NCI-H2029 treated with DMSO at 0.1 percent for 48 hours (cell line): ENCODE measurements around the gene CHST15.

Experiments used
- DNase-seq: peaks from one replicate; lab custom pipeline; 2025; lab: John Stamatoyannopoulos, UW

Gene CHST15

GRCh38 chr10:124029559-124029958 lies 63.8 kb downstream of the CHST15 start:
- DNase-seq: no peak

GRCh38 chr10:124028700-124029480 lies 64.5 kb downstream of the CHST15 start:
- no peak for DNase-seq

- DNase-seq: no peak
These were observed 65.7 kb downstream of the CHST15 start for GRCh38 chr10:124027651-124028050.

- no peak for DNase-seq
These were observed 66.3 kb downstream of the CHST15 start for GRCh38 chr10:124027031-124027611.

- no peak for DNase-seq
These were observed 66.8 kb downstream of the CHST15 start for GRCh38 chr10:124026589-124026939.

- no peak for DNase-seq
These were observed 67.5 kb downstream of the CHST15 start for GRCh38 chr10:124025660-124026588.

GRCh38 chr10:124025152-124025551 lies 68.2 kb downstream of the CHST15 start:
- DNase-seq: no peak

- DNase-seq: no peak
These were observed 71.3 kb downstream of the CHST15 start for GRCh38 chr10:124022066-124022465.

GRCh38 chr10:124020981-124021815 lies 72.2 kb downstream of the CHST15 start:
- DNase-seq: no peak

GRCh38 chr10:124019886-124020797 lies 73.3 kb downstream of the CHST15 start:
- DNase-seq: no peak

- no peak for DNase-seq
These were observed 74.4 kb downstream of the CHST15 start for GRCh38 chr10:124018886-124019525.

GRCh38 chr10:124017729-124018128 lies 75.7 kb downstream of the CHST15 start:
- DNase-seq: no peak

GRCh38 chr10:124016804-124017375 lies 76.5 kb downstream of the CHST15 start:
- no peak for DNase-seq

GRCh38 chr10:124015991-124016390 lies 77.4 kb downstream of the CHST15 start:
- no peak for DNase-seq

GRCh38 chr10:124014416-124015154 lies 78.8 kb downstream of the CHST15 start:
- DNase-seq: no peak

GRCh38 chr10:124013916-124014315 lies 79.5 kb downstream of the CHST15 start:
- DNase-seq: no peak

- DNase-seq: no peak
These were observed 80.4 kb downstream of the CHST15 start for GRCh38 chr10:124012991-124013390.

- DNase-seq: no peak
These were observed 80.8 kb downstream of the CHST15 start for GRCh38 chr10:124012583-124012982.

GRCh38 chr10:124012066-124012465 lies 81.3 kb downstream of the CHST15 start:
- DNase-seq: no peak
